IPS-20b (cell line): ENCODE measurements around the gene PTOV1.

Experiments
- H3K27ac ChIP-seq: one replicate; pipeline ENCODE4 v1.5.1; 2013; ENCODE audit warnings: low read length
- H3K27me3 ChIP-seq: 2 replicates; pipeline ENCODE4 v1.6.1; 2013; ENCODE audit warnings: mild to moderate bottlenecking, low read length, inconsistent platforms; ENCODE audit not compliant: insufficient read depth
- H3K36me3 ChIP-seq: 2 replicates; pipeline ENCODE4 v1.6.1; 2013; ENCODE audit warnings: low read depth, mild to moderate bottlenecking, inconsistent platforms, low read length, moderate library complexity; ENCODE audit not compliant: insufficient read depth
- H3K4me1 ChIP-seq: 2 replicates; pipeline ENCODE4 v1.6.1; 2013; ENCODE audit warnings: mild to moderate bottlenecking, control low read depth, inconsistent platforms, low read length, moderate library complexity; ENCODE audit not compliant: insufficient read depth
- H3K4me3 ChIP-seq: 2 replicates; pipeline ENCODE4 v1.5.1; 2013; ENCODE audit warnings: mild to moderate bottlenecking, low read length, inconsistent platforms
- H3K9ac ChIP-seq: 2 replicates; pipeline ENCODE4 v1.6.1; 2013; ENCODE audit warnings: low read depth, mild to moderate bottlenecking, inconsistent platforms, low read length, moderate library complexity
- H3K9me3 ChIP-seq: 2 replicates; pipeline ENCODE4 v1.6.1; 2013; ENCODE audit warnings: mild to moderate bottlenecking, low read depth, low read length, inconsistent platforms; ENCODE audit not compliant: insufficient read depth

Gene PTOV1

DNA sequence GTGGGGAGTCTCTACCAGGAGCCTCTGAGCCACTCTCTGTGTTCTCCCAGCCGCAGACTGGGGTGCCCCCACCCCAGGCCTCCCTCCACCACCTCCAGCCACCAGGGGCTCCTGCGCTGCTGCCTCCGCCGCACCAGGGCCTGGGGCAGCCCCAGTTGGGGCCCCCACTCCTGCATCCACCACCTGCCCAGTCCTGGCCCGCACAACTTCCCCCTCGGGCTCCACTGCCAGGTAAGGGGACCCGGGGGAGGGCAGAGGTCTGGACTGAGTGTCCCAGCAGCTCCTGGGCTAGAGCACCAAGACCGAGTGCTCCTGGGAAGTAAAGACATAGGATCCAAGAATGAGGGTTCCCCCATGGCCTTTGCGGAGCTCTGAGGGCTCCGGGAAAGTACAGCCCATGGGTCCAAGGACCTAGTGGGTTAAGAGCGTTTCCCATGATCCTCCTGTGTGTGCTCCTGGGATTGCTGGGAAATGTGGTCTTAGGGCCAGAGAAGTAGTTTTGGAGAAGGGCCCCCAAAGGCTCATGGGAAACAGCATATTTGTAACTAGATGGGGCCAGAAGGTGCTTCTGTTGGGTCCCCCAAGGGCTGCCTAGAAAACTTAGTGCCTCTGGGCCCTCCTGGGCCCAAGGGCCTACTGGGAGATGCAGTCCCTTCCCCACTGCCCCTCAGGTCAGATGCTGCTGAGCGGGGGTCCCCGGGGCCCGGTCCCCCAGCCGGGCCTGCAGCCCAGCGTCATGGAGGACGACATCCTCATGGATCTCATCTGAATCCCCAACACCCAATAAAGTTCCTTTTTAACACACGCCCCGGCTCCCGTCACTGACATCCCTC lies 14.6 kb upstream of the PTOV1 start:
- H3K9ac ChIP-seq = no peak overlapping the region
- H3K27me3 ChIP-seq = no peaks in the 10 kb centered on the region
- no peaks in the 10 kb centered on the region for H3K9me3 ChIP-seq
- H3K27ac ChIP-seq = no peak overlapping the region
- peaks cover 77% of the 10 kb centered on the region for H3K36me3 ChIP-seq
- H3K4me3 ChIP-seq = no peak overlapping the region
- H3K4me1 ChIP-seq = no peaks in the 10 kb centered on the region

DNA sequence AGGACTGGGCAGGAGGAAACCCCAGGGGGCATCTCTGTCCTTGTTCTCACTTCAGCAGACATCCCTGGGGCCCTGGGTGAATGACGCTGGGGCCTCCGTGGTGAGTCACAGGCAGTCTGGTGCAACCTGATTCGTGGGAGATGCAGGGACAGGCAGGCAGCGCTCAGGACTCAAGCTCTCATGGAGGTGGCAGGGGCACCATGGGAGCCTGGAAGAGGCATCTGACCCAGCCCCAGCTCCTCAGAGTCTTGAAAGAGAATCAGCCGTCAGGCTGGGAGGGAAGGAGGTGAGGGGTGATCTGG lies 14.0 kb upstream of the PTOV1 start:
- Histone ChIP-seq H3K4me3 (no peak overlapping the region), H3K27ac (no peak overlapping the region), H3K27me3 (no peaks in the 10 kb centered on the region), H3K9ac (no peak overlapping the region), H3K4me1 (no peaks in the 10 kb centered on the region), H3K36me3 (peaks cover 72% of the 10 kb centered on the region), H3K9me3 (no peaks in the 10 kb centered on the region)

DNA sequence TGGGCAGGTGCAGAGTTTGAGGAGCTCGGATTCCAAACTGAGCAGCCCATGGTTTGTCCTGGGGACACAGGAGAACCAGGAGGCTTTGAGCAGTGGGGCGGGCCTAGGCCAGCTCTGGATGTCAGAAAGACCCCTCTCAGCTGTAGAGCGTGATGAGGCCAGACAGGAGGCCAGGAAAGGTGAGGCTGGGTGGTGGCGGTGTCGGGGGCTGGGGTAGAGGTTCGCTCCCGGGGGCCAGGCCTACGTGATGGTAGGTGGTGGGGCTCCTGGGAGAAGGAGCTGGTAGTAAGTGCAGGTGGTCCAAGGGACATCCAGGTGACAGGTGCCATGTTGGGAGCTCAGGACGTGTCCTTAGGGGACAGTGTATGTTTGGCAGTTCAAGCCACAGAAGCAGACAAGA lies 13.5 kb upstream of the PTOV1 start:
- H3K9me3 ChIP-seq = no peaks in the 10 kb centered on the region
- no peak overlapping the region for H3K4me3 ChIP-seq
- no peaks in the 10 kb centered on the region for H3K4me1 ChIP-seq
- H3K9ac ChIP-seq = no peak overlapping the region
- H3K27me3 ChIP-seq = no peaks in the 10 kb centered on the region
- peaks cover 68% of the 10 kb centered on the region for H3K36me3 ChIP-seq
- H3K27ac ChIP-seq = no peak overlapping the region

DNA sequence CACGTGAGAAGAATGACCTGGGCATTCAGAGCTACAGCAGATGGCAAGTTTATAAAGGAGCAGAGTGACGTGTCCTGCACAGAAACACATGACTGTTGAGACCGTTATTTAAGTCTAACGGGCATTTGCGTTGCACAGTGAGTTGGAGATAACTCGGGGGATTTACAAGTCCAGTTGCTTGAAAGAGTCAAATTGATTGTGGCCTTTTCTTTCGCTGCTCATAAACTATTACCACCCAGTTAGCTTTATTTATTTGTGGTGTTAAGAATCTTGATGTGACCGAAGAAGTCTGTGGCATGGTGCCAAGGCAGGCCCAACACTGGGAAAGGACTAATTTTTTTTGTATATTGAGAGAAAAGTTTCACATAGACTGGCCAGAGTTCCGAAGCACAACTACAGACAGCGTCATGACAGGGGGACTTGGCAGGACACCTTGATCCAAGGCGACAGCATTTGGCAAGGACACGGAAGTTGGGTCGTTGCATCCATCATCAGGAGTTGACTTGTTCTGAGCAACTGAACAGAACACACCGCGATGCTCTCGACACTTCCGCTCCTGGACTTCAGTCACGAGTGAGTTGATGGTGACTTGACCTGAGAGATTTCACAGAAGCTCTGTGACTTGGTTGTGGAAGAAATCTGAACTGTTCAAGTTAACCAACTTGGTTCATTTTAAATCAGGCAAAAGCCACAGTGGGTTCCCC lies 11.9 kb upstream of the PTOV1 start:
- Histone ChIP-seq H3K4me1 (no peaks in the 10 kb centered on the region), H3K4me3 (no peak overlapping the region), H3K9ac (no peak overlapping the region), H3K27me3 (no peaks in the 10 kb centered on the region), H3K9me3 (no peaks in the 10 kb centered on the region), H3K36me3 (peaks cover 55% of the 10 kb centered on the region), H3K27ac (no peak overlapping the region)

DNA sequence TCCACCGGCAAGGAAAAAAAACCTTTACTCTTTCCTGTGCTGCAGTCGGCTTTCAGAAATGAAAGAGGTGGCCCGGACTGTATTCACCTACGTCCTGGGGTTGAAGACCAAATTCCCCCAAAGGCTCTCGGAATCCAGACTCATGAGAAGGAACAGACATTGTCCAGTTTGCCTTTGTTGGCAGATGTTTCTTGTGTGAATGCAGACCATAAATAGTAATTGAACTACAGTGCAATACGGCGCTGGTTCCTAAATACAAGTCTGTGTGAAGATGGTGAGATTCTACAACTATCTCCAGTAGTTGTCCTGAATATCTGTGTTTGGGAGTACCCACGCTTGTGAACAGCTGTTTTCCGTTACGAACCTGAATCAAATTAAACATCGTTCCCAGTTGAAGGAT lies 11.2 kb upstream of the PTOV1 start:
- H3K36me3 ChIP-seq = peaks cover 48% of the 10 kb centered on the region
- no peak overlapping the region for H3K9ac ChIP-seq
- H3K27ac ChIP-seq = no peak overlapping the region
- H3K27me3 ChIP-seq = no peaks in the 10 kb centered on the region
- no peaks in the 10 kb centered on the region for H3K9me3 ChIP-seq
- no peak overlapping the region for H3K4me3 ChIP-seq
- H3K4me1 ChIP-seq = no peaks in the 10 kb centered on the region

DNA sequence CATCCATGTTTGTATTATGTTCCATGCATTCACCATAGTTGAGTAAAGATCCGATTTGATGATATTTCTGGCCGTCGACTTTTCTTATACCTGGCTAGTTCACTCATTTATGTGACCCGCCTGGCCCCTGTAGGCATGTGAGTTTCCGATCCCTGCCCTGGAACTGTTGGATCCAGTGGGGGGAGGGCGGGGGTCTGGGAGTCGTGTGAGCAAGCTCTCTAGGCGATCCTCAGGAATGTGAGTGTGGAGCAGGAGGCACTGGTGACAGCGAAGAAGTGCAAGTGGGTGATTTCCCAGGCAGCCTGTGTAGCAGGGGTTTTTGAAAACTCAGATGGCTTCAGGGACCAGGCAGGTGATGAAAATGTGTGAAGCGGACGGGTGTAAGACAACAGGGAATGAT lies 10.6 kb upstream of the PTOV1 start:
- Histone ChIP-seq H3K4me1 (no peaks in the 10 kb centered on the region), H3K27me3 (no peaks in the 10 kb centered on the region), H3K27ac (no peak overlapping the region), H3K4me3 (no peak overlapping the region), H3K36me3 (peaks cover 42% of the 10 kb centered on the region), H3K9me3 (no peaks in the 10 kb centered on the region), H3K9ac (no peak overlapping the region)

DNA sequence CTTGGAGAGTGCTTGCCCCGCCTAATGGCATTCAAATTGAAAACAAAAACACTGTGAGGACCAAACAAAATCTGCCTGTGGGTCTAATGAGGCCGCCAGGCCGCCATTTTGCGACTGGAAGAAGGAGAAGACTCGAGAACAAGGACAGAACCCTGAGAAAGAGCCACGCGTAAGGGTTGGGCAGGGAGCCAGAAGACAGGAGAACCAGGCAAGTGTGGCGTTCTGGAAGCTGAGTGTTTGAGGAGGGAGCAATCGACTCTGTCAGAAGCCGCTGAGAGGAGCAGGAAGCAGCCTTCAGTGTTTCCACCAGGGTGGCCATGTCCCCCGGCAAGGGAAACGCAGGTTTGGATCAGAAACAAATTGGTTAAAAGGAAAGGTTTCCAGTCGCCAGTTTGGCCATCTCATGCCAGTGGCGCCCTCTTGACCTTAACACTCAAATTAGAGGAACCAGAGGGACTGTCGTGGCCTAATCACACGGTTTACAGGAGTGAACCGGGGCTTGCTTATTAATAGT lies 10.2 kb upstream of the PTOV1 start:
- H3K36me3 ChIP-seq = peaks cover 37% of the 10 kb centered on the region
- H3K4me1 ChIP-seq = no peaks in the 10 kb centered on the region
- no peak overlapping the region for H3K27ac ChIP-seq

DNA sequence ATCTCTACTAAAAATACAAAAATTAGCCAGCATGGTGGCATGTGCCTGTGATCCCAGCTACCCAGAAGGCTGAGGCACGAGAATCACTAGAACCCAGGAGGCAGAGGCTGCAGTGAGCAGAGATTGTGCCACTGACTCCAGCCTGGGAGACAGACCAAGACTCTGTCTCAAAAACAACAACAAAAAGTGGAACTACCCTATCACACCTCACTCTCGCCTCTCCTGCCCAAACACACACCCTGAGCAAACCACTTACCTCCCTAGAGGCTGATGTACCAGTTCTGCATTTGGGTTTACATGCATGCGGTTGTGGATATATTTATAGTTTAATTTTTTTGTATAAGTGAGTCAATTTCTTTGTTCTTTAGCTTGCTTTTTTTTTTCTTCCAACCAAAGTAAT lies 7.7 kb upstream of the PTOV1 start:
- no peaks in the 10 kb centered on the region for H3K4me1 ChIP-seq
- no peaks in the 10 kb centered on the region for H3K27me3 ChIP-seq
- no peak overlapping the region for H3K9ac ChIP-seq
- no peak overlapping the region for H3K27ac ChIP-seq
- H3K36me3 ChIP-seq = peaks cover 17% of the 10 kb centered on the region
- H3K9me3 ChIP-seq = no peaks in the 10 kb centered on the region
- H3K4me3 ChIP-seq = no peak overlapping the region

More for the DNA sequence above, 10.2 kb upstream of the PTOV1 start:
- Histone ChIP-seq H3K9me3 (no peaks in the 10 kb centered on the region), H3K27me3 (no peaks in the 10 kb centered on the region), H3K9ac (no peak overlapping the region), H3K4me3 (no peak overlapping the region)

DNA sequence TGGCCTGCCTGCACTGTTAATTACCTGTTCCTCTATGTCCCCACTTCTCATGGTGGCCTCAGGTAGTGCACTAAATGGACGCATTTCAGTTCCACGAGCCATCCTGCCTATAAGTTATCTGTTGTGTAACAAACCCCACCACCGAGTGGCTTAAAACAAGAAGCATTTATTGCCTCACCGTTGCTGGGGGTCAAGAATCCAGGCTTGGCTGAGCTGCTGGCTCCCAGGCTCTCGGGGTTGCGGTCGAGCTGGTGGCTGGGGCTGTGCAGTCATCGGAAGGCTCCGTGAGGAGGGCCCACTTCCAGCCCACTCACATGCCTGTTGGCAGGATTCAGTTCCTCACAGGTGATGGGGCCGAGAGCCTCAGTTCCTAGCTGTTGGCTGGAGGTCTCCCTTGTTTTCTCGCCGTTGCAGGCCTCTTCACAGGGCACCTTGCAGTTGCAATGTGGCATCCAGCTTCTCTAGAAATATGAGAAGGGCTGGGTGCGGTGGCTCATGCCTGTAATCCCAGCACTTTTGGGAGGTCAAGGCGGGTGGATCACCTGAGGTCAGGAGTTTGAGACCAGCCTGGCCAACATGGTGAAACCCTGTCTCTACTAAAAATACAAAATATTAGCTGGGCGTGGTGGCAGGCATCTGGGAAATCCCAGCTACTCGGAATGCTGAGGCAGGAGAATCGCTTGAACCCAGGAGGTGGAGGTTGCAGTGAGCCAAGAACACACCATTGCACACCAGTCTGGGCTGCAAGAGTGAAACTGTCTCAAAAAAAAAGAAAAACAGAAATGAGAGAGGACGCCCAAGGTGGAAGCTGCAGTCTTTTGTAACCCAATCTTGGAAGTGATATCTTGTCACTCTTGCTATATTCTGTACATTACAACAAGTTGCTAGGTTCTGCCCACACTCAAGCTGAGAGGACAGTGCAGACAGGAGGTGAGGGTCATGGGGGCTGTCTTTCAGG lies 6.5 kb upstream of the PTOV1 start:
- Histone ChIP-seq H3K9me3 (no peaks in the 10 kb centered on the region), H3K27me3 (no peaks in the 10 kb centered on the region), H3K9ac (no peak overlapping the region), H3K36me3 (peaks cover 11% of the 10 kb centered on the region), H3K4me1 (no peaks in the 10 kb centered on the region), H3K27ac (no peak overlapping the region), H3K4me3 (no peak overlapping the region)

DNA sequence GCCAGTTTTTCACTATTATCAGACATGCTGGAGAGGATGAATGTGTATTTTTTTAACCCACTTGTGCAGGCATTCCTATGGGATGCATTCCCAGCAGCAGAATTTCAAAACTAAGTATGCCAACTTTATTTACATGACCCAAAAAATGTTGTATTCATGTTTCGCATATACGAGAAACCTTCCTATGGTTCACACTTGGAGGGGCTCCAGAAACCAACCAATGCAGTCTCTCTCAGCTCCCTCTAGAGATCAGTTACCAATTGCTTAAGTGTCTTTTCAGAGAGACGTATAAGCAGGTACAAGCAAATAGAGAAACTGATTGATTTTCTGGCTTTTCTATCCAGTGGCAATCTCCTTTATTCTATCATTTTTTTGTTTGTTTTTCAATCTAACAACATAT lies 5.5 kb upstream of the PTOV1 start:
- H3K27ac ChIP-seq = no peak overlapping the region
- no peaks in the 10 kb centered on the region for H3K27me3 ChIP-seq
- peaks cover 5% of the 10 kb centered on the region; the same call in 1 of the 2 replicates for H3K36me3 ChIP-seq
- no peak overlapping the region for H3K4me3 ChIP-seq
- H3K9ac ChIP-seq = no peak overlapping the region
- no peaks in the 10 kb centered on the region for H3K4me1 ChIP-seq
- no peaks in the 10 kb centered on the region for H3K9me3 ChIP-seq

DNA sequence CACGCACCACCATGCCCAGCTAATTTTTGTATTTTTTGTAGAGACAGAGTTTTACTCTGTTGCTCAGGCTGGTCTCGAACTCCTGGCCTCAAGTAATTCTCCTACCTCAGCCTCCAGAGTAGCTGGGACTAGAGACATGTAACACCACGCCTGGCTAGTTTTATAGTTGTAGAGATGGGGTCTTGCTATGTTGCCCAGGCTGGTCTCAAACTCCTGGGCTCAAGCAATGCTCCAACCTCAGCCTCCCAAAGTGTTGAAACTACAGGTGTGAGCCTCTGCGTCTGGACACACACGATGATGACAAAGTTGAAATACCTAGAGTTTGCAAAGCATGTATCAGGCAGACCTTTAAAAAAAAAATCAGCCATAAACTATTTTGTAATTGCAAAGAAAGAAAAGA lies 4.6 kb upstream of the PTOV1 start:
- no peak overlapping the region for H3K9ac ChIP-seq
- H3K27me3 ChIP-seq = no peaks in the 10 kb centered on the region
- no peak overlapping the region for H3K27ac ChIP-seq
- no peaks in the 10 kb centered on the region for H3K4me1 ChIP-seq
- H3K4me3 ChIP-seq = no peak overlapping the region
- no peaks in the 10 kb centered on the region for H3K9me3 ChIP-seq
- H3K36me3 ChIP-seq = peaks cover 5% of the 10 kb centered on the region; the same call in 1 of the 2 replicates
